ENCODE results near the gene GBP4.

GRCh38 chr1:89203166-89203565, 4.4 kb upstream of the GBP4 start:
- TF ChIP-seq CTCF (conservative IDR thresholded peaks at IDR 0.05; ENCODE audit: low read depth, low read length) (no peak), MAFK (IDR thresholded peaks at IDR 0.05; ENCODE audit: low read depth, low read length) (no peak), CHD1 (IDR thresholded peaks at IDR 0.05; ENCODE audit: low read depth, low read length) (no peak), MXI1 (IDR thresholded peaks at IDR 0.05; ENCODE audit: borderline replicate concordance, low read depth, low read length) (no peak), POLR2A (IDR thresholded peaks at IDR 0.05; ENCODE audit: low read depth, low read length) (no peak), USF2 (IDR thresholded peaks at IDR 0.05; ENCODE audit: low read depth, low read length) (no peak), SMC3 (IDR thresholded peaks at IDR 0.05; ENCODE audit: low read depth, low read length) (no peak), RCOR1 (IDR thresholded peaks at IDR 0.05; ENCODE audit: insufficient replicate concordance, low read length) (no peak), FOS (IDR thresholded peaks at IDR 0.05; ENCODE audit: low read depth, low read length) (no peak), BHLHE40 (IDR thresholded peaks at IDR 0.05; ENCODE audit: low read depth, low read length) (no peak), CEBPB (IDR thresholded peaks at IDR 0.05; ENCODE audit: low read depth, low read length) (no peak), RAD21 (IDR thresholded peaks at IDR 0.05; ENCODE audit: low read length) (no peak), MAZ (IDR thresholded peaks at IDR 0.05; ENCODE audit: borderline replicate concordance, low read depth, low read length) (no peak)
